NB4 (cell line): ENCODE results near the gene ZBTB8B.
"Not testable (repeated sequence)": the region's sequence is repeated elsewhere in the genome, so short reads cannot be mapped to it uniquely, and the experiment has no call there.

Experiments
- DNase-seq: peaks from one replicate; pipeline ENCODE4 v3.0.0; 2010; ENCODE audit warnings: low read depth
- H3K4me3 ChIP-seq: one replicate; pipeline ENCODE4 v1.5.1; 2011; ENCODE audit warnings: mild to moderate bottlenecking, low read depth, low read length, moderate library complexity
- CTCF ChIP-seq: IDR thresholded peaks from one replicate; pipeline ENCODE4 v1.5.1; 2012; ENCODE audit warnings: low read depth, low read length
- MAX ChIP-seq: IDR thresholded peaks from 2 replicates; pipeline ENCODE4 v1.6.1; 2011; ENCODE audit warnings: low read depth, low read length
- MYC ChIP-seq: IDR thresholded peaks from 2 replicates; pipeline ENCODE4 v1.6.1; 2011; ENCODE audit warnings: low read depth, low read length
- POLR2A ChIP-seq: IDR thresholded peaks from 2 replicates; pipeline ENCODE4 v1.6.1; 2011; ENCODE audit warnings: mild to moderate bottlenecking; ENCODE audit not compliant: insufficient read length; ENCODE audit errors: extremely low read depth

ZBTB8B gene

GRCh38 chr1:32438136-32438535 is 26.7 kb upstream of the ZBTB8B start:
- no peak overlapping the region for H3K4me3 ChIP-seq
- TF ChIP-seq MAX (no peak), POLR2A (no peak), MYC (no peak), CTCF (no peak)
- no peak for DNase-seq

- not testable (repeated sequence) for DNase-seq, H3K4me3 ChIP-seq
These were observed 26.1 kb upstream of the ZBTB8B start for GRCh38 chr1:32438777-32439176.

- DNase-seq, H3K4me3 ChIP-seq: not testable (repeated sequence)
These were observed 23.4 kb upstream of the ZBTB8B start for GRCh38 chr1:32441467-32441866.

GRCh38 chr1:32447469-32448185 is 17.2 kb upstream of the ZBTB8B start:
- DNase-seq: no peak
- TF ChIP-seq CTCF (no peak), MYC (no peak), MAX (no peak), POLR2A (no peak)
- no peak overlapping the region for H3K4me3 ChIP-seq

- DNase-seq: peak; percentile 70
- peak; percentile 85 for TF ChIP-seq CTCF
- not testable (repeated sequence) for H3K4me3 ChIP-seq
These were observed 16.6 kb upstream of the ZBTB8B start for GRCh38 chr1:32448186-32448772.

- peak; percentile 53 for DNase-seq
- TF ChIP-seq CTCF (peak; percentile 34), POLR2A (no peak)
- H3K4me3 ChIP-seq: no peak overlapping the region
These were observed 16.0 kb upstream of the ZBTB8B start for GRCh38 chr1:32448773-32449456.

GRCh38 chr1:32449457-32449831 is 15.4 kb upstream of the ZBTB8B start:
- DNase-seq, H3K4me3 ChIP-seq: not testable (repeated sequence)

GRCh38 chr1:32454726-32455125 is 10.1 kb upstream of the ZBTB8B start:
- no peak overlapping the region for H3K4me3 ChIP-seq
- no peak for TF ChIP-seq CTCF
- TF ChIP-seq MAX: no peak
- TF ChIP-seq MYC: no peak
- TF ChIP-seq POLR2A: no peak
- no peak for DNase-seq
